Stromal cell of bone marrow (primary cell): ENCODE data around the gene COL8A1.

Source experiments
- DNase-seq: peaks from one replicate; pipeline ENCODE4 v3.0.0-alpha.2; 2012; ENCODE audit warnings: low read depth

The COL8A1 gene

GRCh38 chr3:99674086-99674789, 35.8 kb downstream of the COL8A1 start:
- no peak for DNase-seq

- peak; percentile 94 for DNase-seq
Measured at GRCh38 chr3:99678023-99678422, 39.6 kb downstream of the COL8A1 start.

GRCh38 chr3:99678896-99679295, 40.5 kb downstream of the COL8A1 start:
- no peak for DNase-seq

- no peak for DNase-seq
Measured at GRCh38 chr3:99681512-99681911, 43.1 kb downstream of the COL8A1 start.

- no peak for DNase-seq
Measured at GRCh38 chr3:99681976-99682375, 43.6 kb downstream of the COL8A1 start.

- peak; percentile 25 for DNase-seq
Measured at GRCh38 chr3:99683465-99683864, 45.1 kb downstream of the COL8A1 start.

GRCh38 chr3:99683876-99684275, 45.5 kb downstream of the COL8A1 start:
- no peak for DNase-seq

- DNase-seq, result no peak
Measured at GRCh38 chr3:99684644-99685043, 46.2 kb downstream of the COL8A1 start.

GRCh38 chr3:99686469-99686868, 48.1 kb downstream of the COL8A1 start:
- DNase-seq, result no peak

GRCh38 chr3:99686955-99687612, 48.7 kb downstream of the COL8A1 start:
- peak; percentile 37 for DNase-seq

GRCh38 chr3:99690761-99691369, 52.5 kb downstream of the COL8A1 start:
- no peak for DNase-seq

- DNase-seq, result no peak
Measured at GRCh38 chr3:99693636-99694035, 55.2 kb downstream of the COL8A1 start.

- DNase-seq, result no peak
Measured at GRCh38 chr3:99696497-99696896, 58.1 kb downstream of the COL8A1 start.

- no peak for DNase-seq
Measured at GRCh38 chr3:99697250-99697649, 58.9 kb downstream of the COL8A1 start.

- no peak for DNase-seq
Measured at GRCh38 chr3:99698932-99699331, 60.5 kb downstream of the COL8A1 start.

- DNase-seq, result no peak
Measured at GRCh38 chr3:99699841-99700240, 61.4 kb downstream of the COL8A1 start.

- DNase-seq, result no peak
Measured at GRCh38 chr3:99700631-99701268, 62.4 kb downstream of the COL8A1 start.

GRCh38 chr3:99702953-99703943, 64.9 kb downstream of the COL8A1 start:
- no peak for DNase-seq

- DNase-seq, result no peak
Measured at GRCh38 chr3:99704417-99704816, 66.0 kb downstream of the COL8A1 start.

- DNase-seq, result no peak
Measured at GRCh38 chr3:99706410-99706809, 68.0 kb downstream of the COL8A1 start.

GRCh38 chr3:99708207-99708745, 69.9 kb downstream of the COL8A1 start:
- no peak for DNase-seq
